HL-60 (cell line): Measurements from ENCODE around the gene LRRC55.

Experiments
- DNase-seq, 2 experiments: peaks; one replicate each; pipeline ENCODE4 v3.0.0-alpha.2; 2010 to 2020; ENCODE audit warnings: low read depth in 1 of 2, low spot score in 1 of 2
- H3K27ac ChIP-seq: fragments of 250-450 bp; sonication (Bioruptor Pico); replicated peaks from 2 replicates; pipeline ENCODE4 v1.5.1; 2020; ENCODE audit warnings: mild to moderate bottlenecking, moderate library complexity
- H3K27me3 ChIP-seq: fragments of 250-450 bp; sonication (Bioruptor Pico); 2 replicates; pipeline ENCODE4 v1.5.1; 2021; ENCODE audit warnings: mild to moderate bottlenecking, moderate library complexity; ENCODE audit not compliant: insufficient read depth, poor library complexity, severe bottlenecking
- H3K4me3 ChIP-seq: replicated peaks from 2 replicates; pipeline ENCODE4 v1.5.1; 2011; ENCODE audit warnings: mild to moderate bottlenecking, control low read depth, low read length; ENCODE audit not compliant: insufficient read depth
- CTCF ChIP-seq: IDR thresholded peaks from one replicate; pipeline ENCODE4 v1.5.1; 2011; ENCODE audit warnings: low read length, control low read depth, inconsistent platforms; ENCODE audit not compliant: insufficient read depth
- GABPA ChIP-seq: IDR thresholded peaks from 2 replicates; pipeline ENCODE4 v1.6.1; 2012; ENCODE audit warnings: low read depth
- POLR2AphosphoS5 ChIP-seq: IDR thresholded peaks from 2 replicates; pipeline ENCODE4 v1.6.1; 2012; ENCODE audit warnings: low read depth
- SPI1 ChIP-seq: IDR thresholded peaks from 2 replicates; pipeline ENCODE4 v1.6.1; 2012; ENCODE audit warnings: low read depth, mild to moderate bottlenecking, borderline replicate concordance
- TF ChIP-seq, protein P1 (sequence below): IDR thresholded peaks from 2 replicates; pipeline ENCODE4 v1.6.1; 2012; ENCODE audit warnings: low read depth; ENCODE audit not compliant: insufficient replicate concordance

Gene LRRC55

GRCh38 chr11:57197762-57198161 is 16.0 kb downstream of the LRRC55 start:
- TF ChIP-seq CTCF = no peak
- no peak for TF ChIP-seq GABPA
- no peak for TF ChIP-seq SPI1
- TF ChIP-seq, protein P1, sequence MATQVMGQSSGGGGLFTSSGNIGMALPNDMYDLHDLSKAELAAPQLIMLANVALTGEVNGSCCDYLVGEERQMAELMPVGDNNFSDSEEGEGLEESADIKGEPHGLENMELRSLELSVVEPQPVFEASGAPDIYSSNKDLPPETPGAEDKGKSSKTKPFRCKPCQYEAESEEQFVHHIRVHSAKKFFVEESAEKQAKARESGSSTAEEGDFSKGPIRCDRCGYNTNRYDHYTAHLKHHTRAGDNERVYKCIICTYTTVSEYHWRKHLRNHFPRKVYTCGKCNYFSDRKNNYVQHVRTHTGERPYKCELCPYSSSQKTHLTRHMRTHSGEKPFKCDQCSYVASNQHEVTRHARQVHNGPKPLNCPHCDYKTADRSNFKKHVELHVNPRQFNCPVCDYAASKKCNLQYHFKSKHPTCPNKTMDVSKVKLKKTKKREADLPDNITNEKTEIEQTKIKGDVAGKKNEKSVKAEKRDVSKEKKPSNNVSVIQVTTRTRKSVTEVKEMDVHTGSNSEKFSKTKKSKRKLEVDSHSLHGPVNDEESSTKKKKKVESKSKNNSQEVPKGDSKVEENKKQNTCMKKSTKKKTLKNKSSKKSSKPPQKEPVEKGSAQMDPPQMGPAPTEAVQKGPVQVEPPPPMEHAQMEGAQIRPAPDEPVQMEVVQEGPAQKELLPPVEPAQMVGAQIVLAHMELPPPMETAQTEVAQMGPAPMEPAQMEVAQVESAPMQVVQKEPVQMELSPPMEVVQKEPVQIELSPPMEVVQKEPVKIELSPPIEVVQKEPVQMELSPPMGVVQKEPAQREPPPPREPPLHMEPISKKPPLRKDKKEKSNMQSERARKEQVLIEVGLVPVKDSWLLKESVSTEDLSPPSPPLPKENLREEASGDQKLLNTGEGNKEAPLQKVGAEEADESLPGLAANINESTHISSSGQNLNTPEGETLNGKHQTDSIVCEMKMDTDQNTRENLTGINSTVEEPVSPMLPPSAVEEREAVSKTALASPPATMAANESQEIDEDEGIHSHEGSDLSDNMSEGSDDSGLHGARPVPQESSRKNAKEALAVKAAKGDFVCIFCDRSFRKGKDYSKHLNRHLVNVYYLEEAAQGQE = no peak
- TF ChIP-seq POLR2AphosphoS5 = no peak
- no peak for DNase-seq
- Histone ChIP-seq H3K27me3 (peaks cover 2% of the 10 kb centered on the region), H3K4me3 (no peak overlapping the region), H3K27ac (no peak overlapping the region)

GRCh38 chr11:57199330-57199729 is 17.6 kb downstream of the LRRC55 start:
- no peak overlapping the region for H3K4me3 ChIP-seq
- peaks cover 2% of the 10 kb centered on the region for H3K27me3 ChIP-seq
- H3K27ac ChIP-seq = no peak overlapping the region
- no peak for DNase-seq
- TF ChIP-seq GABPA (no peak), POLR2AphosphoS5 (no peak), CTCF (no peak), SPI1 (no peak)
- TF ChIP-seq, protein P1 = no peak

GRCh38 chr11:57200917-57201316 is 19.2 kb downstream of the LRRC55 start:
- H3K27ac ChIP-seq = no peak overlapping the region
- no peak for DNase-seq
- peaks cover 2% of the 10 kb centered on the region for H3K27me3 ChIP-seq
- no peak overlapping the region for H3K4me3 ChIP-seq
- TF ChIP-seq CTCF = no peak
- TF ChIP-seq SPI1 = no peak
- TF ChIP-seq, protein P1 = no peak
- TF ChIP-seq POLR2AphosphoS5 = no peak
- TF ChIP-seq GABPA = no peak
